Measurements from ENCODE around the gene FBXL14. TPM values are rescaled to one million over a fixed set of nuclear protein-coding genes. Genes with fewer than 3 reads are reported as not detected.
A peak's percentile ranks its signal among the peaks of the same experiment; 100 is the strongest.

The FBXL14 gene
- total RNA-seq, 4 donors from 2014 or later: 5.4 to 12.4 (median 7.6) TPM

DNA sequence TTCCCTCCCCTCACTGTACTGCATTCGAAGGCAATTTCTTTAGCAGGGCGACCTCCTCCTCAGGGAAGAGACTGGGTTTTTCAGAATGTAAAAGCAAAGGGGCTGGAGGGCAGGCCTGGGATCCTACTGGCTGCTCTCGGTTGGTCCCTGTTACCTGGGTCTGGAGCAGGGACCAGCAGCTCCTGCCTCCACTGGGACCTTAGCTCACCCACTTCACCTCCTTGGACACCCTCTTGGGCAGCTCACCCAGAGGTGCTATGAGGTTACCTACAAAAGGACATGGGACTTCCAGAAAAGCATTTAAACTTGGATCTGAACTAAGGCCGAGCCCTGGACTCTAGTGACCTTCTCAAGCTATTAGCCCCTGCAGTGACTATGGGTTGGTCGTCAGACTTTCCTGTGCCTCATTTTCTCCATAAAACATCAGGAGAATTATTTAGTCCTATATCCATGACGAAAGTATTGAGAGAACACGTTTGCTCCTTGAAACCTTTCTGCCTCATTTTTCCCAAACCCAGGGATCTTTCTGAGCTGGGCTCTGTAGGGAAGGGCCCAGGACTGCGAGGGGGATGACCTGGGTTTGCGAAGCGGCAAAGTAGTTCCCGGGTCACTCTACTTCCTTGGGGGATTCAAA lies 65.0 kb downstream of the FBXL14 start:
- no peak overlapping the region for H3K27ac ChIP-seq
- H3K9me3 ChIP-seq: no peaks in the 10 kb centered on the region
- no peak for DNase-seq (ENCODE audit: low spot score in 2 of 2)
- H3K27me3 ChIP-seq: peaks cover 35% of the 10 kb centered on the region
- H3K36me3 ChIP-seq: no peaks in the 10 kb centered on the region
- peaks cover 36% of the 10 kb centered on the region for H3K4me1 ChIP-seq
- 71% methylated on average over 11 of the region's 11 CpGs for WGBS
- TF ChIP-seq EP300 (IDR thresholded peaks at IDR 0.05): no peak
- TF ChIP-seq POLR2A (IDR thresholded peaks at IDR 0.05): no peak
- TF ChIP-seq POLR2AphosphoS5 (IDR thresholded peaks at IDR 0.05): no peak
- TF ChIP-seq, protein P1, sequence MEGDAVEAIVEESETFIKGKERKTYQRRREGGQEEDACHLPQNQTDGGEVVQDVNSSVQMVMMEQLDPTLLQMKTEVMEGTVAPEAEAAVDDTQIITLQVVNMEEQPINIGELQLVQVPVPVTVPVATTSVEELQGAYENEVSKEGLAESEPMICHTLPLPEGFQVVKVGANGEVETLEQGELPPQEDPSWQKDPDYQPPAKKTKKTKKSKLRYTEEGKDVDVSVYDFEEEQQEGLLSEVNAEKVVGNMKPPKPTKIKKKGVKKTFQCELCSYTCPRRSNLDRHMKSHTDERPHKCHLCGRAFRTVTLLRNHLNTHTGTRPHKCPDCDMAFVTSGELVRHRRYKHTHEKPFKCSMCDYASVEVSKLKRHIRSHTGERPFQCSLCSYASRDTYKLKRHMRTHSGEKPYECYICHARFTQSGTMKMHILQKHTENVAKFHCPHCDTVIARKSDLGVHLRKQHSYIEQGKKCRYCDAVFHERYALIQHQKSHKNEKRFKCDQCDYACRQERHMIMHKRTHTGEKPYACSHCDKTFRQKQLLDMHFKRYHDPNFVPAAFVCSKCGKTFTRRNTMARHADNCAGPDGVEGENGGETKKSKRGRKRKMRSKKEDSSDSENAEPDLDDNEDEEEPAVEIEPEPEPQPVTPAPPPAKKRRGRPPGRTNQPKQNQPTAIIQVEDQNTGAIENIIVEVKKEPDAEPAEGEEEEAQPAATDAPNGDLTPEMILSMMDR (IDR thresholded peaks at IDR 0.05): no peak
- H3K4me3 ChIP-seq: peak overlapping the region; percentile 74

DNA sequence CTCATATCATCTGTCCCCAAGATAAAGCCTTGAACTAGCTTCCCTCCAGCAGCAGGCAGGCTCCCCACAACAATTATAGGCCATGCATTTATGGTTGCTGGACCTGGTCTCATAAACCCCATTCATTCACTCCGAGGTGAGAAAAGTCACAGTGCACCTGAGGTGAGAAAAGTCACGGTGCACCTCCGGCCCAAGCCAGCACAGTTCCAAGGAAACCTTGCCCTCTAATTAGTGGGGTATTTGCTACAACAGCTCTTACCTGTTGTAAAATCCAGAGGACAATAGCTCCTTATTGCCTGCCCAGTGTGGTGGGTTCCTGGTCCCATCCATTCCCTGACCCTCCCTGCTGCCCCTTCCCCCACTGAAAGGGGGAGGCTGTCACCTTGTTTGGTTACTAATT lies 65.6 kb downstream of the FBXL14 start:
- no peak overlapping the region for H3K27ac ChIP-seq
- peaks cover 36% of the 10 kb centered on the region for H3K4me1 ChIP-seq
- no peak for DNase-seq (ENCODE audit: low spot score in 2 of 2)
- no peaks in the 10 kb centered on the region for H3K9me3 ChIP-seq
- H3K27me3 ChIP-seq: peaks cover 38% of the 10 kb centered on the region
- H3K4me3 ChIP-seq: no peak overlapping the region
- TF ChIP-seq POLR2AphosphoS5 (IDR thresholded peaks at IDR 0.05) (no peak), EP300 (IDR thresholded peaks at IDR 0.05) (no peak), POLR2A (IDR thresholded peaks at IDR 0.05) (no peak)
- TF ChIP-seq, protein P1 (IDR thresholded peaks at IDR 0.05): no peak
- no peaks in the 10 kb centered on the region for H3K36me3 ChIP-seq
- WGBS: 90% methylated on average over 3 of the region's 3 CpGs

DNA sequence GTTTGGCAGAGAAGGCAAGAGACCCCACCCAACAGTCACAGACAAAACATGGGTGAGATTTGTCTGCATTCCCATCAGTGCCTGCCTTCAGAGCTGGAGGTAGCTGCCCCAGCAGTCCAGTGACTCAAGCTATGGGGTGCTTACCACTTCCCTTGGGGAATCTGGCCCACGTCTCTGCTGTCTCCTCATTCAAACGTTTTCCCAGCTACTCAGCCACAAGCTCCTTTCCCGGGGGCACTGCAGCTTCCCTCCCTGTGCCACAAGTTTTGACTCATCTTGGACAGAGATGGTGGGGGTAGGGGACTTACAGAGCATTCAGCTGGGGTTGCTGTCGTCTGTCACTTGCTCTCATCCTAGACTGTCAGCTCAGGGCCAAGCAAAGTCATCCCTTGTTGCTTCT lies 66.6 kb downstream of the FBXL14 start:
- no peak for DNase-seq (ENCODE audit: low spot score in 2 of 2)
- Histone ChIP-seq H3K4me1 (peaks cover 27% of the 10 kb centered on the region), H3K9me3 (no peaks in the 10 kb centered on the region), H3K27ac (no peak overlapping the region), H3K36me3 (no peaks in the 10 kb centered on the region), H3K4me3 (no peak overlapping the region), H3K27me3 (peaks cover 44% of the 10 kb centered on the region)
- WGBS: 46% methylated on average over 4 of the region's 4 CpGs
- TF ChIP-seq EP300 (IDR thresholded peaks at IDR 0.05) (no peak), POLR2A (IDR thresholded peaks at IDR 0.05) (no peak), POLR2AphosphoS5 (IDR thresholded peaks at IDR 0.05) (no peak)
- TF ChIP-seq, protein P1 (IDR thresholded peaks at IDR 0.05): no peak

DNA sequence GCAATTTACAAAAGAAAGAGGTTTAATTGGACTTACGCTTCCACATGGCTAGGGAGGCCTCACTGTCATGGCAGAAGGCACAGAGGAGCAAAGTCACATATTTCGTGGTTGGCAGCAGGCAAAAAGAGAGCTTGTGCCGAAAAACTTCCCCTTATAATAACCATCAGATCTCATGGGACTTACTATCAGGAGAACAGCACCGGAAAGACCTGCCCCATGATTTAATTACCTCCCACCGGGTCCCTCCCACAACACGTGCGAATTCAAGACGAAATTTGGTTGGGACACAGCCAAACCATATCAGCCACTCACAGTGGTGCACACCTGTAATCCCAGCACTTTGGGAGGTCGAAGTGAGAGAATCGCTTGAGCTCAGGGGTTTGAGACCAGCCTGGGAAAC lies 68.5 kb downstream of the FBXL14 start:
- WGBS: 76% methylated on average over 10 of the region's 10 CpGs
- peaks cover 9% of the 10 kb centered on the region for H3K4me1 ChIP-seq
- no peak overlapping the region for H3K27ac ChIP-seq
- no peak for DNase-seq (ENCODE audit: low spot score in 2 of 2)
- H3K4me3 ChIP-seq: no peak overlapping the region
- no peaks in the 10 kb centered on the region for H3K9me3 ChIP-seq
- peaks cover 28% of the 10 kb centered on the region for H3K27me3 ChIP-seq
- TF ChIP-seq, protein P1 (IDR thresholded peaks at IDR 0.05): no peak
- no peak for TF ChIP-seq POLR2AphosphoS5 (IDR thresholded peaks at IDR 0.05)
- TF ChIP-seq POLR2A (IDR thresholded peaks at IDR 0.05): no peak
- H3K36me3 ChIP-seq: no peaks in the 10 kb centered on the region

DNA sequence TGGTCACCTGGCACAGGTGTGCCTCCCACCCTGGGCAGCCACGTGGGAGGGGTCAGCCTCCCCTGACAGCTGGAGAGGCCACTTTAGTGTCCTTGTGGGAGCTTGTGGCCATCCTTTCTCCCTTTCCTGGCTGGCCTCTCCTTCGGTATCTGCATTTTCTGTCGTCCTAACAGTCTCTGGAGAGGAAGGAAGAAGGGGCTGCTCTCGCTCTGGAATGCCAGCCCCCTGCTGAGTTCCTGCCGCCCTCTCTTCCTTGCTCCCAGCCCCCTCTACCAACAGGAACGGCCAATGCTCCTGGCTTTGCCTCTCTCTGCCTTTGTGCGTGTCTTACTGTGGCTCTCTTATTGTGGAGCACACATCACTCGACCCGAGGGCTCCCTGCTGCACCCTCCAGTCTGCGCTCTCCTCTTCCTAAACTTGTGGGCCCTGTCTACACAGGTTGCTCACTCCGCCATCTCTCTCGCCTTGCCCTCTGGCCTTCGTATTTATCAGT lies 70.8 kb downstream of the FBXL14 start:
- Histone ChIP-seq H3K27ac (no peak overlapping the region), H3K4me3 (no peak overlapping the region), H3K4me1 (peaks cover 14% of the 10 kb centered on the region), H3K9me3 (no peaks in the 10 kb centered on the region), H3K27me3 (peaks cover 18% of the 10 kb centered on the region), H3K36me3 (no peaks in the 10 kb centered on the region)
- DNase-seq (ENCODE audit: low spot score in 2 of 2): no peak
- 66% methylated on average over 13 of the region's 13 CpGs for WGBS
- TF ChIP-seq EP300 (IDR thresholded peaks at IDR 0.05) (no peak), POLR2A (IDR thresholded peaks at IDR 0.05) (no peak), POLR2AphosphoS5 (IDR thresholded peaks at IDR 0.05) (no peak)
- TF ChIP-seq, protein P1 (IDR thresholded peaks at IDR 0.05): no peak

Measured in suprapubic skin (tissue), 4 donors.